DOHH2 (cell line): Measurements from ENCODE around the gene C3orf18.

Experiments
- CTCF ChIP-seq: fragments of 200-600 bp; sonication (generic); IDR thresholded peaks from one replicate; pipeline ENCODE4 v1.5.1; 2014; ENCODE audit warnings: antibody characterized with exemption, mild to moderate bottlenecking, low read depth, low read length; ENCODE audit not compliant: poor library complexity, severe bottlenecking
- EZH2phosphoT487 ChIP-seq: fragments of 200-600 bp; sonication (generic); IDR thresholded peaks from 2 replicates; pipeline ENCODE4 v1.6.1; 2017; ENCODE audit warnings: borderline replicate concordance, mild to moderate bottlenecking, antibody characterized with exemption, low read length, moderate library complexity, mixed read lengths

GRCh38 chr3:50602595-50603191 is 35.1 kb upstream of the C3orf18 start:
- no peak for TF ChIP-seq CTCF
- no peak for TF ChIP-seq EZH2phosphoT487
